Measurements from ENCODE around the gene JARID2. TPM values are rescaled to one million over a fixed set of nuclear protein-coding genes. Genes with fewer than 3 reads are reported as not detected.

Gene JARID2
- total and polyA plus RNA-seq, 9 of the 15 experiments (the other 6 are each of a cell fraction or from before 2014, with no cell fraction given), result 5.0 to 29.0 (median 15.6) TPM

- TF ChIP-seq YY1 (IDR thresholded peaks at IDR 0.05; ENCODE audit: borderline replicate concordance in 1 of 3, control insufficient read depth in 1 of 3, extremely low read depth in 1 of 3, insufficient read depth in 3 of 3, insufficient read length in 1 of 3, insufficient replicate concordance in 2 of 3, low read depth in 1 of 3, low read length in 2 of 3) (peak in 1 of 3 experiments; percentile 48), NFXL1 (CRISPR knock-in tag; IDR thresholded peaks at IDR 0.05) (0 out of 2 replicates have a peak, but pooled peaks have one; percentile 15), HDAC2 (IDR thresholded peaks at IDR 0.05) (peak; percentile 75), CBFA2T3 (IDR thresholded peaks at IDR 0.05) (peak; percentile 85), NR4A1 (CRISPR knock-in tag; IDR thresholded peaks at IDR 0.05) (peak; percentile 74; the same call in 1 of the 2 replicates), NR4A1 (tag; IDR thresholded peaks at IDR 0.05) (peak; percentile 64), NCOA1 (IDR thresholded peaks at IDR 0.05; ENCODE audit: low read depth) (no peak; the same call in none of the 2 replicates), KDM2B (CRISPR knock-in tag; IDR thresholded peaks at IDR 0.05) (0 out of 2 replicates have a peak, but pooled peaks have one; percentile 18), ZNF212 (CRISPR knock-in tag; IDR thresholded peaks at IDR 0.05) (no peak), THRA (IDR thresholded peaks at IDR 0.05) (no peak), NUFIP1 (IDR thresholded peaks at IDR 0.05; ENCODE audit: partially characterized antibody) (no peak), MAFG (tag; conservative IDR thresholded peaks at IDR 0.05) (0 out of 2 replicates have a peak, but pooled peaks have one; percentile 10), ZBTB11 (CRISPR knock-in tag; IDR thresholded peaks at IDR 0.05) (peak in 1 of 3 experiments; percentile 70; a peak in 1 of 6 replicates), ZNF197 (CRISPR knock-in tag; IDR thresholded peaks at IDR 0.05; ENCODE audit: low read depth) (peak; percentile 73; the same call in 1 of the 2 replicates), PTRF (tag; IDR thresholded peaks at IDR 0.05) (peak; percentile 66; the same call in 1 of the 2 replicates), FOSL1 (tag; conservative IDR thresholded peaks at IDR 0.05) (peak; percentile 98), SRSF9 (IDR thresholded peaks at IDR 0.05; ENCODE audit: borderline replicate concordance, low read depth, low read length) (no peak), NCOA2 (IDR thresholded peaks at IDR 0.05; ENCODE audit: partially characterized antibody in 2 of 2) (no peak), RB1 (IDR thresholded peaks at IDR 0.05; ENCODE audit: low read depth) (no peak), ZNF639 (CRISPR knock-in tag; conservative IDR thresholded peaks at IDR 0.05 in 1 of 2, IDR thresholded peaks at IDR 0.05 in 1 of 2) (peak in 1 of 2 experiments; percentile 85; a peak in 2 of 4 replicates)
Observed at GRCh38 chr6:15555101-15556038, 309.5 kb downstream of the JARID2 start (continued).

All from K562 (cell line).